Mesenchymal stem cell (in vitro differentiated cells and primary cell): ENCODE data around the gene CMTR2.

Experiments used
- DNase-seq: peaks from one replicate; pipeline ENCODE4 v3.0.0-alpha.2; 2013
- H2AFZ ChIP-seq: one replicate; pipeline ENCODE4 v1.6.1; 2013; ENCODE audit warnings: low read depth, mild to moderate bottlenecking, control low read depth, inconsistent platforms, low read length, moderate library complexity
- H2AK5ac ChIP-seq: 2 replicates; pipeline ENCODE4 v1.6.1; 2013; ENCODE audit warnings: low read length, moderate library complexity, mild to moderate bottlenecking, inconsistent platforms; ENCODE audit not compliant: severe bottlenecking
- H2BK120ac ChIP-seq: one replicate; pipeline ENCODE4 v1.6.1; 2013; ENCODE audit warnings: low read depth, mild to moderate bottlenecking, inconsistent platforms, low read length, moderate library complexity
- H2BK12ac ChIP-seq, 2 experiments: one replicate each; pipeline ENCODE4 v1.6.1; 2013; ENCODE audit warnings: inconsistent platforms in 2 of 2, low read length in 2 of 2, mild to moderate bottlenecking in 2 of 2, moderate library complexity in 2 of 2, control low read depth in 1 of 2
- H2BK15ac ChIP-seq: one replicate; pipeline ENCODE4 v1.6.1; 2013; ENCODE audit warnings: mild to moderate bottlenecking, low read depth, inconsistent platforms; ENCODE audit not compliant: poor library complexity, severe bottlenecking
- H2BK5ac ChIP-seq: 2 replicates; pipeline ENCODE4 v1.6.1; 2013; ENCODE audit warnings: low read depth, mild to moderate bottlenecking, low read length, control low read depth, inconsistent platforms; ENCODE audit not compliant: poor library complexity, severe bottlenecking
- H3K14ac ChIP-seq, 2 experiments: one replicate each; pipeline ENCODE4 v1.6.1; 2013; ENCODE audit warnings: inconsistent platforms in 2 of 2, low read length in 2 of 2, control low read depth in 1 of 2, mild to moderate bottlenecking in 1 of 2, moderate library complexity in 1 of 2
- H3K18ac ChIP-seq, 2 experiments: one replicate each; pipeline ENCODE4 v1.6.1; 2013; ENCODE audit warnings: inconsistent platforms in 2 of 2, low read length in 2 of 2, control low read depth in 1 of 2, low read depth in 1 of 2, mild to moderate bottlenecking in 1 of 2
- H3K23ac ChIP-seq, 2 experiments: one replicate each; pipeline ENCODE4 v1.6.1; 2013; ENCODE audit warnings: inconsistent platforms in 2 of 2, low read length in 2 of 2, mild to moderate bottlenecking in 2 of 2, moderate library complexity in 2 of 2, control low read depth in 1 of 2
- H3K27ac ChIP-seq: 2 replicates; pipeline ENCODE4 v1.5.1; 2013; ENCODE audit warnings: mild to moderate bottlenecking, moderate library complexity, low read length, control low read depth, inconsistent platforms; ENCODE audit not compliant: poor library complexity, severe bottlenecking
- H3K27me3 ChIP-seq, 2 experiments: 2 replicates each; pipeline versions ENCODE4 v1.6.1 to v1.7.0; 2013; ENCODE audit warnings: low read length in 2 of 2, mild to moderate bottlenecking in 2 of 2, moderate library complexity in 2 of 2, control low read depth in 1 of 2, inconsistent platforms in 1 of 2; ENCODE audit not compliant: control insufficient read depth in 1 of 2, insufficient read depth in 1 of 2
- H3K36me3 ChIP-seq, 2 experiments: 2 replicates each; pipeline versions ENCODE4 v1.6.1 to v1.7.0; 2013; ENCODE audit warnings: low read length in 2 of 2, control low read depth in 1 of 2, inconsistent platforms in 1 of 2, low read depth in 1 of 2, mild to moderate bottlenecking in 1 of 2; ENCODE audit not compliant: insufficient read depth in 2 of 2, control insufficient read depth in 1 of 2
- H3K4ac ChIP-seq, 2 experiments: one replicate each; pipeline ENCODE4 v1.6.1; 2013; ENCODE audit warnings: inconsistent platforms in 2 of 2, low read length in 2 of 2, mild to moderate bottlenecking in 2 of 2, moderate library complexity in 2 of 2, control low read depth in 1 of 2, low read depth in 1 of 2
- H3K4me1 ChIP-seq: 2 replicates; pipeline ENCODE4 v1.6.1; 2013; ENCODE audit warnings: low read depth, low read length, control low read depth; ENCODE audit not compliant: control insufficient read depth, insufficient read depth
- H3K4me2 ChIP-seq: 2 replicates; pipeline ENCODE4 v1.6.1; 2013; ENCODE audit warnings: low read length, mild to moderate bottlenecking, inconsistent platforms; ENCODE audit not compliant: poor library complexity, severe bottlenecking
- H3K4me3 ChIP-seq, 2 experiments: 2 replicates each; pipeline versions ENCODE4 v1.5.1 to v1.7.0; 2013; ENCODE audit warnings: low read length in 2 of 2, mild to moderate bottlenecking in 2 of 2, control low read depth in 1 of 2, low read depth in 1 of 2; ENCODE audit not compliant: insufficient read depth in 1 of 2
- H3K79me1 ChIP-seq: replicated peaks from 2 replicates; pipeline ENCODE4 v1.6.1; 2013; ENCODE audit warnings: mild to moderate bottlenecking, control low read depth, low read length, inconsistent platforms; ENCODE audit not compliant: poor library complexity, severe bottlenecking
- H3K9ac ChIP-seq: 2 replicates; pipeline ENCODE4 v1.7.0; 2013; ENCODE audit warnings: mild to moderate bottlenecking, low read length, moderate library complexity
- H3K9me3 ChIP-seq: 2 replicates; pipeline ENCODE4 v1.7.0; 2013; ENCODE audit warnings: mild to moderate bottlenecking, low read length; ENCODE audit not compliant: control insufficient read depth
- H4K8ac ChIP-seq: one replicate; pipeline ENCODE4 v1.6.1; 2013; ENCODE audit warnings: inconsistent platforms, mild to moderate bottlenecking, low read length, moderate library complexity
- H4K91ac ChIP-seq: one replicate; pipeline ENCODE4 v1.6.1; 2013; ENCODE audit warnings: mild to moderate bottlenecking, low read length, inconsistent platforms
- WGBS: methylation state at CpG from one replicate; pipeline ENCODE4 v1.1.7; 2013; ENCODE audit warnings: mixed read lengths; 5-methylcytosine and 5-hydroxymethylcytosine counted together

Gene CMTR2

GRCh38 chr16:71287454-71287853 lies 1.7 kb downstream of the CMTR2 start:
- Histone ChIP-seq H4K8ac (no peak overlapping the region), H3K4me2 (no peak overlapping the region), H3K18ac (no peak overlapping the region), H3K4me3 (no peak overlapping the region), H2BK120ac (no peak overlapping the region), H3K27me3 (no peaks in the 10 kb centered on the region), H3K4ac (no peak overlapping the region), H3K23ac (no peak overlapping the region), H2BK15ac (no peak overlapping the region), H3K9me3 (no peaks in the 10 kb centered on the region), H3K79me1 (peaks cover 12% of the 10 kb centered on the region), H4K91ac (no peak overlapping the region), H3K9ac (no peak overlapping the region), H3K27ac (no peak overlapping the region), H2AK5ac (no peak overlapping the region), H2AFZ (no peak overlapping the region), H3K36me3 (peaks cover 0 to 45% of the 10 kb centered on the region in 2 experiments), H3K14ac (no peak overlapping the region), H2BK5ac (no peak overlapping the region), H2BK12ac (no peak overlapping the region), H3K4me1 (peaks cover 5% of the 10 kb centered on the region)
- no peak for DNase-seq
- WGBS, result 82% methylated on average over 2 of the region's 2 CpGs

GRCh38 chr16:71283612-71284011 lies 5.6 kb downstream of the CMTR2 start:
- H3K9ac ChIP-seq, result no peak overlapping the region
- H3K9me3 ChIP-seq, result no peaks in the 10 kb centered on the region
- no peaks in the 10 kb centered on the region for H3K27me3 ChIP-seq
- H3K23ac ChIP-seq, result no peak overlapping the region
- no peak overlapping the region for H3K27ac ChIP-seq
- no peak overlapping the region for H2BK12ac ChIP-seq
- no peak overlapping the region for H2AK5ac ChIP-seq
- H2BK120ac ChIP-seq, result no peak overlapping the region
- H3K36me3 ChIP-seq, result peaks cover 0 to 45% of the 10 kb centered on the region in 2 experiments
- H2BK5ac ChIP-seq, result no peak overlapping the region
- H2AFZ ChIP-seq, result no peak overlapping the region
- no peak overlapping the region for H3K4ac ChIP-seq
- H4K8ac ChIP-seq, result no peak overlapping the region
- 89% methylated on average over 1 of the region's 2 CpGs for WGBS
- H3K4me3 ChIP-seq, result no peak overlapping the region
- H3K14ac ChIP-seq, result no peak overlapping the region
- no peak overlapping the region for H3K18ac ChIP-seq
- H3K4me1 ChIP-seq, result peaks cover 5% of the 10 kb centered on the region
- no peak overlapping the region for H2BK15ac ChIP-seq
- no peak for DNase-seq
- H3K79me1 ChIP-seq, result peaks cover 12% of the 10 kb centered on the region
- no peak overlapping the region for H3K4me2 ChIP-seq
- no peak overlapping the region for H4K91ac ChIP-seq

GRCh38 chr16:71282943-71283342 lies 6.3 kb downstream of the CMTR2 start:
- H3K36me3 ChIP-seq, result peaks cover 0 to 45% of the 10 kb centered on the region in 2 experiments
- H3K4me3 ChIP-seq, result no peak overlapping the region

GRCh38 chr16:71276589-71277334 lies 12.4 kb downstream of the CMTR2 start:
- no peak overlapping the region for H3K4ac ChIP-seq
- no peak overlapping the region for H2AK5ac ChIP-seq
- H2BK120ac ChIP-seq, result no peak overlapping the region
- no peak overlapping the region for H2BK12ac ChIP-seq
- no peak overlapping the region for H3K9ac ChIP-seq
- H2AFZ ChIP-seq, result no peak overlapping the region
- H3K79me1 ChIP-seq, result no peaks in the 10 kb centered on the region
- no peak overlapping the region for H3K4me3 ChIP-seq
- no peak overlapping the region for H3K14ac ChIP-seq
- 81% methylated on average over 3 of the region's 4 CpGs for WGBS
- H2BK15ac ChIP-seq, result no peak overlapping the region
- H3K23ac ChIP-seq, result no peak overlapping the region
- no peak overlapping the region for H3K4me2 ChIP-seq
- no peaks in the 10 kb centered on the region for H3K27me3 ChIP-seq
- no peak for DNase-seq
- H3K4me1 ChIP-seq, result no peaks in the 10 kb centered on the region
- no peak overlapping the region for H2BK5ac ChIP-seq
- no peak overlapping the region for H4K8ac ChIP-seq
- H3K36me3 ChIP-seq, result no peaks in the 10 kb centered on the region
- no peak overlapping the region for H4K91ac ChIP-seq
- peaks cover 8% of the 10 kb centered on the region for H3K9me3 ChIP-seq
- H3K18ac ChIP-seq, result no peak overlapping the region
- H3K27ac ChIP-seq, result no peak overlapping the region

More at GRCh38 chr16:71282943-71283342, 6.3 kb downstream of the CMTR2 start:
- H3K27me3 ChIP-seq, result no peaks in the 10 kb centered on the region
- no peak overlapping the region for H2AK5ac ChIP-seq
- H3K18ac ChIP-seq, result no peak overlapping the region
- H2BK12ac ChIP-seq, result no peak overlapping the region
- H4K91ac ChIP-seq, result no peak overlapping the region
- H3K79me1 ChIP-seq, result peaks cover 12% of the 10 kb centered on the region
- H4K8ac ChIP-seq, result no peak overlapping the region
- no peak overlapping the region for H3K9ac ChIP-seq
- no peak overlapping the region for H3K23ac ChIP-seq
- no peak overlapping the region for H3K4ac ChIP-seq
- no peak overlapping the region for H3K14ac ChIP-seq
- no peak for DNase-seq
- 100% methylated on average over 3 of the region's 3 CpGs for WGBS
- no peak overlapping the region for H2BK5ac ChIP-seq
- no peak overlapping the region for H2BK15ac ChIP-seq
- H3K9me3 ChIP-seq, result no peaks in the 10 kb centered on the region
- H3K4me1 ChIP-seq, result peaks cover 3% of the 10 kb centered on the region
- no peak overlapping the region for H2AFZ ChIP-seq
- H2BK120ac ChIP-seq, result no peak overlapping the region
- no peak overlapping the region for H3K27ac ChIP-seq
- no peak overlapping the region for H3K4me2 ChIP-seq
